Endodermal cell (in vitro differentiated cells): ENCODE data around the gene AIRE. TPM values are rescaled to one million over a fixed set of nuclear protein-coding genes. Genes with fewer than 3 reads are reported as not detected.

Experiments
- DNase-seq: peaks from one replicate; pipeline ENCODE4 v3.0.0-alpha.2; 2017
- H3K27ac ChIP-seq: 2 replicates; pipeline ENCODE4 v1.5.1; 2013; ENCODE audit warnings: mild to moderate bottlenecking, low read depth, low read length, moderate library complexity
- H3K27me3 ChIP-seq: 2 replicates; pipeline ENCODE4 v1.6.1; 2013; ENCODE audit warnings: mild to moderate bottlenecking, low read length, moderate library complexity; ENCODE audit not compliant: insufficient read depth, control insufficient read depth, poor library complexity, severe bottlenecking
- H3K36me3 ChIP-seq: 2 replicates; pipeline ENCODE4 v1.7.0; 2013; ENCODE audit warnings: mild to moderate bottlenecking, low read length, moderate library complexity; ENCODE audit not compliant: control insufficient read depth, insufficient read depth
- H3K4me1 ChIP-seq: one replicate; pipeline ENCODE4 v1.7.0; 2013; ENCODE audit warnings: low read length; ENCODE audit not compliant: control insufficient read depth, insufficient read depth
- H3K4me3 ChIP-seq: 2 replicates; pipeline ENCODE4 v1.5.1; 2013; ENCODE audit warnings: mild to moderate bottlenecking, low read length, moderate library complexity
- H3K9ac ChIP-seq: 2 replicates; pipeline ENCODE4 v1.6.1; 2013; ENCODE audit warnings: mild to moderate bottlenecking, low read length, moderate library complexity; ENCODE audit not compliant: poor library complexity, severe bottlenecking; ENCODE audit errors: extremely low read depth
- H3K9me3 ChIP-seq: 2 replicates; pipeline ENCODE4 v1.6.1; 2013; ENCODE audit warnings: mild to moderate bottlenecking, low read length, moderate library complexity; ENCODE audit not compliant: control insufficient read depth
- H3K27ac Mint-ChIP-seq: 2 replicates; pipeline ENCODE4 v1.8.0; 2020; ENCODE audit warnings: mixed read lengths
- H3K27me3 Mint-ChIP-seq: 2 replicates; pipeline ENCODE4 v1.8.0; 2021; ENCODE audit warnings: mild to moderate bottlenecking, mixed read lengths; ENCODE audit not compliant: insufficient read depth
- H3K36me3 Mint-ChIP-seq: 2 replicates; pipeline ENCODE4 v1.8.0; 2020; ENCODE audit warnings: low read depth, mixed read lengths
- H3K4me1 Mint-ChIP-seq: 2 replicates; pipeline ENCODE4 v1.8.0; 2020; ENCODE audit warnings: mixed read lengths
- H3K4me3 Mint-ChIP-seq: 2 replicates; pipeline ENCODE4 v1.8.0; 2020; ENCODE audit warnings: mild to moderate bottlenecking, moderate library complexity, mixed read lengths
- H3K9me3 Mint-ChIP-seq: 2 replicates; pipeline ENCODE4 v1.8.0; 2020; ENCODE audit warnings: mild to moderate bottlenecking, mixed read lengths
- WGBS, 2 experiments: methylation state at CpG; one replicate each; pipeline versions ENCODE4 v1.1.5 to v1.1.7; 2013; ENCODE audit warnings: missing lambda C conversion rate in 2 of 2, mixed read lengths in 1 of 2; ENCODE audit not compliant: insufficient coverage in 1 of 2, insufficient read length in 1 of 2; 5-methylcytosine and 5-hydroxymethylcytosine counted together
- total RNA-seq, 2 donors: library from RNA; stranded (reverse); fragmentation: NEBNext Ultra II Directional in 1 of 2; extraction: Animal tissue kit (Norgen Biotek cat#: 25700) in 1 of 2; gene quantifications; 2 replicates in 1 of 2; 3 replicates in 1 of 2; pipeline ENCODE4 v1.2.1, GENCODE V29; 2021
- TF ChIP-seq, protein P1 (sequence below): fragments of 200-600 bp; sonication (generic); conservative IDR thresholded peaks from 2 replicates; pipeline ENCODE4 v1.5.0; 2021; ENCODE audit warnings: antibody characterized with exemption, mild to moderate bottlenecking

Gene AIRE
- total RNA-seq, 2 donors from 2014 or later: 1.2 to 2.7 TPM

DNA sequence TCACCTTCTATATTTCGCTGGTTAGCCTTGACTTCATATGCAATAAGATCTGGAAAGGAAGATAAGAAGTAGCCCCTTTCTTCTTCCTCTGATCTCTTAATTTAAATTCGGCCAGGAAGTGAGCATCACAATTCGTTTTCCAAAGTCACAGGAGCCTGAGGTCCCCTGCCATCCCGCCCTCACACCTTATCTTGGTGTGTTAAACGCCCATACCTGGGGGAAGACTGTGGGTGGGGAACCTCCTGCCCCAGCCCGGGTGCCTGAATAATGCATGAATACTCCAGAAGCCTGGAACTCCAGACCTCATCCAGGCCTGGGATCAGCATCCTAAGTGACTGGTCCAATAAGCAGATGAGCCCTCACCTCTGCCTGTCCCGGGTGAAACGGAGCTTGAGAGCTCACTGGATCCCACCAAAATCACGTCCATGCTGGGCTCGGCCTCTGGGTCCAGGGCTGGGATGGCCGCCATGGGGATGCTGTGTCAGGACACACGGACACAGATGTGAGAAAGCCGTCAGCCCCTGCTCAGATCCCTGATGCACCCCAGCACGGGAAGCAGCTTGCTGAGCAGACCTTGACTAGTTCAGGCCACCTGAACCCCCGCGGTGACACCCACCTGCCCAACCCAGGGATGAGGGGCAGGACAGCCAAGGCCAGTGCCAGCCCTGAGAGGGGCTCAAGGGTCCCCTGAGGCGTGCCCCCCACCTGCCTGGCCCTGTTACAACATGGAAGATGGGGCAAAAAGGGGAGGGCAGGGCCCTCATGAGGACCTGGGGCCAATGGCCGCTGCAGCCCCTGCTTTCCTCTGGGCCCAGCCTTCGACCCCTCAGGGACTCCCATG is 24.7 kb upstream of the AIRE start:
- Mint-ChIP-seq H3K27ac (no peak overlapping the region), H3K36me3 (no peaks in the 10 kb centered on the region), H3K27me3 (no peaks in the 10 kb centered on the region), H3K9me3 (no peaks in the 10 kb centered on the region), H3K4me1 (peaks cover 5% of the 10 kb centered on the region), H3K4me3 (no peak overlapping the region)
- Histone ChIP-seq H3K27me3 (no peaks in the 10 kb centered on the region), H3K9me3 (no peaks in the 10 kb centered on the region), H3K27ac (no peak overlapping the region), H3K36me3 (no peaks in the 10 kb centered on the region), H3K4me1 (peaks cover 8% of the 10 kb centered on the region), H3K4me3 (no peak overlapping the region), H3K9ac (no peak overlapping the region)
- WGBS, 2 experiments: 89% methylated on average over 12 to 19 of the region's 19 CpGs
- DNase-seq: peak; percentile 48
- TF ChIP-seq, protein P1, sequence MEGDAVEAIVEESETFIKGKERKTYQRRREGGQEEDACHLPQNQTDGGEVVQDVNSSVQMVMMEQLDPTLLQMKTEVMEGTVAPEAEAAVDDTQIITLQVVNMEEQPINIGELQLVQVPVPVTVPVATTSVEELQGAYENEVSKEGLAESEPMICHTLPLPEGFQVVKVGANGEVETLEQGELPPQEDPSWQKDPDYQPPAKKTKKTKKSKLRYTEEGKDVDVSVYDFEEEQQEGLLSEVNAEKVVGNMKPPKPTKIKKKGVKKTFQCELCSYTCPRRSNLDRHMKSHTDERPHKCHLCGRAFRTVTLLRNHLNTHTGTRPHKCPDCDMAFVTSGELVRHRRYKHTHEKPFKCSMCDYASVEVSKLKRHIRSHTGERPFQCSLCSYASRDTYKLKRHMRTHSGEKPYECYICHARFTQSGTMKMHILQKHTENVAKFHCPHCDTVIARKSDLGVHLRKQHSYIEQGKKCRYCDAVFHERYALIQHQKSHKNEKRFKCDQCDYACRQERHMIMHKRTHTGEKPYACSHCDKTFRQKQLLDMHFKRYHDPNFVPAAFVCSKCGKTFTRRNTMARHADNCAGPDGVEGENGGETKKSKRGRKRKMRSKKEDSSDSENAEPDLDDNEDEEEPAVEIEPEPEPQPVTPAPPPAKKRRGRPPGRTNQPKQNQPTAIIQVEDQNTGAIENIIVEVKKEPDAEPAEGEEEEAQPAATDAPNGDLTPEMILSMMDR: no peak

- Histone ChIP-seq H3K4me3 (no peak within 1 kb of the TSS), H3K4me1 (peaks cover 8% of the 10 kb centered on the region), H3K27ac (no peak within 1 kb of the TSS), H3K27me3 (no peaks in the 10 kb centered on the region), H3K9me3 (no peaks in the 10 kb centered on the region), H3K36me3 (no peaks in the 10 kb centered on the region), H3K9ac (no peak within 1 kb of the TSS)
- Mint-ChIP-seq H3K4me1 (peaks cover 5% of the 10 kb centered on the region), H3K27me3 (no peaks in the 10 kb centered on the region), H3K27ac (no peak within 1 kb of the TSS), H3K4me3 (no peak within 1 kb of the TSS), H3K9me3 (no peaks in the 10 kb centered on the region), H3K36me3 (no peaks in the 10 kb centered on the region)
- peak; percentile 47 for DNase-seq
- TF ChIP-seq, protein P1: no peak
- 87 to 100% methylated on average over 2 to 19 of the region's 19 CpGs for WGBS, 2 experiments
Measured at GRCh38 chr21:44261675-44262295, 23.9 kb upstream of the AIRE start, which contains the start of gene DNMT3L. Gene DNMT3L, minus strand, starts transcription at chr21:44261897. Its CDS starts 638 bp downstream, at chr21:44261259.

GRCh38 chr21:44262338-44263056 is 23.2 kb upstream of the AIRE start:
- WGBS, 2 experiments: 85 to 86% methylated on average over 1 to 10 of the region's 12 CpGs
- no peaks in the 10 kb centered on the region for H3K36me3 Mint-ChIP-seq
- Histone ChIP-seq H3K9me3 (no peaks in the 10 kb centered on the region), H3K27me3 (no peaks in the 10 kb centered on the region), H3K4me3 (no peak overlapping the region), H3K9ac (no peak overlapping the region), H3K27ac (no peak overlapping the region), H3K36me3 (no peaks in the 10 kb centered on the region), H3K4me1 (peaks cover 8% of the 10 kb centered on the region)
- no peak overlapping the region for H3K4me3 Mint-ChIP-seq
- DNase-seq: peak; percentile 37
- no peak overlapping the region for H3K27ac Mint-ChIP-seq
- H3K4me1 Mint-ChIP-seq: peaks cover 7% of the 10 kb centered on the region
- no peaks in the 10 kb centered on the region for H3K9me3 Mint-ChIP-seq
- H3K27me3 Mint-ChIP-seq: no peaks in the 10 kb centered on the region
- TF ChIP-seq, protein P1: no peak
